Ascending aorta (tissue), 2 donors: ENCODE data around the gene ZNF813. TPM values are rescaled to one million over a fixed set of nuclear protein-coding genes. Genes with fewer than 3 reads are reported as not detected.

Source experiments
- DNase-seq, 2 donors: peaks; one replicate each; pipeline ENCODE4 v3.0.0-alpha.2; 2019; ENCODE audit warnings: low spot score in 2 of 2
- H3K27ac ChIP-seq, 2 donors: fragments of 200-600 bp; sonication (generic); one replicate each; pipeline ENCODE4 v1.5.1; 2016 to 2017; ENCODE audit warnings: mild to moderate bottlenecking in 1 of 2
- H3K27me3 ChIP-seq: fragments of 200-600 bp; sonication (generic); one replicate; pipeline ENCODE4 v1.5.1; 2017
- H3K36me3 ChIP-seq, 2 donors: fragments of 200-600 bp; sonication (generic); one replicate each; pipeline ENCODE4 v1.5.1; 2016
- H3K4me1 ChIP-seq, 2 donors: fragments of 200-600 bp; sonication (generic); one replicate each; pipeline ENCODE4 v1.5.1; 2016 to 2017; ENCODE audit warnings: mild to moderate bottlenecking in 1 of 2
- H3K4me3 ChIP-seq, 2 donors: fragments of 200-600 bp; sonication (generic); one replicate each; pipeline ENCODE4 v1.5.1; 2016 to 2017; ENCODE audit warnings: mild to moderate bottlenecking in 1 of 2
- H3K9me3 ChIP-seq, 2 donors: fragments of 200-600 bp; sonication (generic); one replicate each; pipeline ENCODE4 v1.5.1; 2016
- CTCF ChIP-seq, 3 experiments: fragments of 200-600 bp in 2 of 3; fragments of 450-650 bp in 1 of 3; sonication (generic) in 2 of 3; IDR thresholded peaks; one replicate each; pipeline ENCODE4 v1.5.1; 2016 to 2019; ENCODE audit warnings: antibody characterized with exemption in 3 of 3, mild to moderate bottlenecking in 1 of 3, moderate library complexity in 1 of 3
- intact Hi-C: fragments of 100-400 bp; cut with DNase I; formaldehyde crosslinking; loops from one replicate; pipeline ENCODE4 v1.15.1; 2023
- total RNA-seq: library from RNA; depleted of rRNA; stranded (reverse); fragments of >200 nt; gene quantifications from one replicate; pipeline ENCODE4 v1.1.0, GENCODE V29; 2016

ZNF813 gene
- total RNA-seq, 1 donor from 2014 or later: 1.3 TPM

GRCh38 chr19:53520163-53520546, 52.6 kb downstream of the ZNF813 start:
- Histone ChIP-seq H3K4me3 (peak overlapping the region; percentile 51 to 66), H3K27me3 (no peaks in the 10 kb centered on the region), H3K4me1 (peaks cover 0 to 5% of the 10 kb centered on the region in 2 donors), H3K36me3 (no peaks in the 10 kb centered on the region), H3K27ac (peak overlapping the region; percentile 62 to 75), H3K9me3 (no peaks in the 10 kb centered on the region)
- intact Hi-C loops: loop anchor here (2.0 kb wide), 2 partner anchors 89 to 417 kb away; partner anchors contain the start of genes ZNF160 and ZNF761
- DNase-seq: no peak
- no peak for TF ChIP-seq CTCF (IDR thresholded peaks at IDR 0.05)

- no peak for TF ChIP-seq CTCF (IDR thresholded peaks at IDR 0.05)
- Histone ChIP-seq H3K27me3 (no peaks in the 10 kb centered on the region), H3K4me3 (peak overlapping the region; percentile 51 to 66), H3K9me3 (peaks cover 0 to 2% of the 10 kb centered on the region in 2 donors), H3K36me3 (no peaks in the 10 kb centered on the region), H3K4me1 (peaks cover 0 to 5% of the 10 kb centered on the region in 2 donors), H3K27ac (peak overlapping the region; percentile 62 to 75)
- intact Hi-C loops: loop anchor here (1.0 to 2.0 kb wide), 3 partner anchors 53 to 418 kb away; partner anchors contain the start of genes ZNF160, ZNF761 and ZNF813
- peak; percentile 90 to 98 for DNase-seq
Measured at GRCh38 chr19:53520547-53521372, 53.2 kb downstream of the ZNF813 start.

- Histone ChIP-seq H3K36me3 (no peaks in the 10 kb centered on the region), H3K27me3 (no peaks in the 10 kb centered on the region), H3K4me1 (peaks cover 0 to 5% of the 10 kb centered on the region in 2 donors), H3K27ac (no peak overlapping the region), H3K9me3 (peaks cover 0 to 10% of the 10 kb centered on the region in 2 donors), H3K4me3 (peak overlapping the region; percentile 51 to 66)
- no peak for DNase-seq
- no peak for TF ChIP-seq CTCF (IDR thresholded peaks at IDR 0.05)
- intact Hi-C loops: loop anchor here (1.0 to 2.0 kb wide), 3 partner anchors 54 to 419 kb away; partner anchors contain the start of genes ZNF160, ZNF761 and ZNF813
Measured at GRCh38 chr19:53521373-53522202, 54.1 kb downstream of the ZNF813 start.

GRCh38 chr19:53525922-53526321, 58.4 kb downstream of the ZNF813 start:
- Histone ChIP-seq H3K9me3 (peaks cover 0 to 13% of the 10 kb centered on the region in 2 donors), H3K27ac (no peak overlapping the region), H3K36me3 (no peaks in the 10 kb centered on the region), H3K27me3 (no peaks in the 10 kb centered on the region), H3K4me1 (peaks cover 0 to 5% of the 10 kb centered on the region in 2 donors), H3K4me3 (no peak overlapping the region)
- intact Hi-C loops: no loop called here
- DNase-seq: no peak
- no peak for TF ChIP-seq CTCF (IDR thresholded peaks at IDR 0.05)

- Histone ChIP-seq H3K9me3 (peaks cover 0 to 13% of the 10 kb centered on the region in 2 donors), H3K4me1 (no peaks in the 10 kb centered on the region), H3K36me3 (no peaks in the 10 kb centered on the region), H3K4me3 (no peak overlapping the region), H3K27ac (no peak overlapping the region), H3K27me3 (no peaks in the 10 kb centered on the region)
- TF ChIP-seq CTCF (IDR thresholded peaks at IDR 0.05): no peak
- intact Hi-C loops: no loop called here
- DNase-seq: no peak
Measured at GRCh38 chr19:53530622-53531021, 63.1 kb downstream of the ZNF813 start.
